Measurements from ENCODE around the gene TEX29. TPM values are rescaled to one million over a fixed set of nuclear protein-coding genes. Genes with fewer than 3 reads are reported as not detected.
A peak's percentile ranks its signal among the peaks of the same experiment; 100 is the strongest.

The TEX29 gene
- total RNA-seq, 2 experiments from 2014 or later = 0.51 to 0.80 TPM

- DNase-seq = no peak
- Mint-ChIP-seq H3K36me3 (peaks cover 46% of the 10 kb centered on the region), H3K4me1 (peaks cover 13% of the 10 kb centered on the region), H3K4me3 (no peak overlapping the region), H3K27me3 (no peaks in the 10 kb centered on the region), H3K9me3 (peaks cover 2% of the 10 kb centered on the region), H3K27ac (no peak overlapping the region)
- ATAC-seq (ENCODE audit: low read depth) = no peak
- POLR2A ChIA-PET = no interaction called here
Observed at GRCh38 chr13:111302045-111302726, 18.3 kb upstream of the TEX29 start.

- ATAC-seq (ENCODE audit: low read depth) (no peak), DNase-seq (no peak)
- peaks cover 13% of the 10 kb centered on the region for H3K4me1 Mint-ChIP-seq
- H3K9me3 Mint-ChIP-seq = peaks cover 2% of the 10 kb centered on the region
- peaks cover 53% of the 10 kb centered on the region for H3K36me3 Mint-ChIP-seq
- H3K27me3 Mint-ChIP-seq = no peaks in the 10 kb centered on the region
- POLR2A ChIA-PET = interaction anchor here (0.7 kb wide), 1 partner anchor 390 kb away, joined by 3 read pairs; no protein-coding TSS in a partner anchor
- no peak overlapping the region for H3K4me3 Mint-ChIP-seq
- no peak overlapping the region for H3K27ac Mint-ChIP-seq
Observed at GRCh38 chr13:111303559-111303958, 16.9 kb upstream of the TEX29 start.

GRCh38 chr13:111304041-111304544 lies 16.3 kb upstream of the TEX29 start:
- no peak for DNase-seq
- POLR2A ChIA-PET = interaction anchor here (0.7 kb wide), 1 partner anchor 391 kb away, joined by 3 read pairs; no protein-coding TSS in a partner anchor
- peaks cover 57% of the 10 kb centered on the region for H3K36me3 Mint-ChIP-seq
- ATAC-seq (ENCODE audit: low read depth) = no peak
- H3K27ac Mint-ChIP-seq = peak overlapping the region; percentile 80
- H3K27me3 Mint-ChIP-seq = no peaks in the 10 kb centered on the region
- peaks cover 13% of the 10 kb centered on the region for H3K4me1 Mint-ChIP-seq
- peaks cover 3% of the 10 kb centered on the region for H3K9me3 Mint-ChIP-seq
- H3K4me3 Mint-ChIP-seq = no peak overlapping the region

- peaks cover 13% of the 10 kb centered on the region for H3K4me1 Mint-ChIP-seq
- peak overlapping the region; percentile 80 for H3K27ac Mint-ChIP-seq
- H3K27me3 Mint-ChIP-seq = no peaks in the 10 kb centered on the region
- DNase-seq (no peak), ATAC-seq (ENCODE audit: low read depth) (no peak)
- peaks cover 63% of the 10 kb centered on the region for H3K36me3 Mint-ChIP-seq
- H3K9me3 Mint-ChIP-seq = peaks cover 3% of the 10 kb centered on the region
- POLR2A ChIA-PET = no interaction called here
- no peak overlapping the region for H3K4me3 Mint-ChIP-seq
Observed at GRCh38 chr13:111304603-111305289, 15.7 kb upstream of the TEX29 start.

GRCh38 chr13:111312944-111313590 lies 7.4 kb upstream of the TEX29 start:
- Mint-ChIP-seq H3K27me3 (no peaks in the 10 kb centered on the region), H3K4me1 (no peaks in the 10 kb centered on the region), H3K36me3 (peaks cover 42% of the 10 kb centered on the region), H3K4me3 (no peak overlapping the region), H3K9me3 (peaks cover 23% of the 10 kb centered on the region), H3K27ac (no peak overlapping the region)
- POLR2A ChIA-PET = no interaction called here
- ATAC-seq (ENCODE audit: low read depth) (no peak), DNase-seq (no peak)

GRCh38 chr13:111313911-111314425 lies 6.5 kb upstream of the TEX29 start:
- DNase-seq (no peak), ATAC-seq (ENCODE audit: low read depth) (no peak)
- POLR2A ChIA-PET = no interaction called here
- no peaks in the 10 kb centered on the region for H3K27me3 Mint-ChIP-seq
- H3K4me3 Mint-ChIP-seq = no peak overlapping the region
- H3K9me3 Mint-ChIP-seq = peaks cover 23% of the 10 kb centered on the region
- no peak overlapping the region for H3K27ac Mint-ChIP-seq
- no peaks in the 10 kb centered on the region for H3K4me1 Mint-ChIP-seq
- peaks cover 37% of the 10 kb centered on the region for H3K36me3 Mint-ChIP-seq

GRCh38 chr13:111314852-111315251 lies 5.6 kb upstream of the TEX29 start:
- POLR2A ChIA-PET = no interaction called here
- no peak for ATAC-seq (ENCODE audit: low read depth)
- Mint-ChIP-seq H3K36me3 (peaks cover 28% of the 10 kb centered on the region), H3K27me3 (no peaks in the 10 kb centered on the region), H3K9me3 (peaks cover 21% of the 10 kb centered on the region), H3K4me3 (no peak overlapping the region), H3K4me1 (no peaks in the 10 kb centered on the region), H3K27ac (no peak overlapping the region)
- no peak for DNase-seq

- no peaks in the 10 kb centered on the region for H3K27me3 Mint-ChIP-seq
- no peak overlapping the region for H3K27ac Mint-ChIP-seq
- DNase-seq (no peak), ATAC-seq (ENCODE audit: low read depth) (no peak)
- H3K36me3 Mint-ChIP-seq = peaks cover 22% of the 10 kb centered on the region
- H3K9me3 Mint-ChIP-seq = peaks cover 15% of the 10 kb centered on the region
- POLR2A ChIA-PET = no interaction called here
- no peaks in the 10 kb centered on the region for H3K4me1 Mint-ChIP-seq
- H3K4me3 Mint-ChIP-seq = no peak overlapping the region
Observed at GRCh38 chr13:111315347-111315995, 5.0 kb upstream of the TEX29 start.

GRCh38 chr13:111316161-111316730 lies 4.2 kb upstream of the TEX29 start:
- H3K4me1 Mint-ChIP-seq = no peaks in the 10 kb centered on the region
- H3K4me3 Mint-ChIP-seq = no peak overlapping the region
- peaks cover 7% of the 10 kb centered on the region for H3K9me3 Mint-ChIP-seq
- ATAC-seq (ENCODE audit: low read depth) (no peak), DNase-seq (no peak)
- POLR2A ChIA-PET = no interaction called here
- no peak overlapping the region for H3K27ac Mint-ChIP-seq
- peaks cover 15% of the 10 kb centered on the region for H3K36me3 Mint-ChIP-seq
- no peaks in the 10 kb centered on the region for H3K27me3 Mint-ChIP-seq

- POLR2A ChIA-PET = no interaction called here
- no peak for ATAC-seq (ENCODE audit: low read depth)
- no peak overlapping the region for H3K4me3 Mint-ChIP-seq
- no peak overlapping the region for H3K27ac Mint-ChIP-seq
- H3K36me3 Mint-ChIP-seq = peaks cover 7% of the 10 kb centered on the region
- H3K27me3 Mint-ChIP-seq = no peaks in the 10 kb centered on the region
- H3K9me3 Mint-ChIP-seq = peaks cover 3% of the 10 kb centered on the region
- DNase-seq = no peak
- H3K4me1 Mint-ChIP-seq = no peaks in the 10 kb centered on the region
Observed at GRCh38 chr13:111317042-111317550, 3.3 kb upstream of the TEX29 start.

GRCh38 chr13:111317571-111318345 lies 2.7 kb upstream of the TEX29 start:
- POLR2A ChIA-PET = no interaction called here

GRCh38 chr13:111318386-111318785 lies 2.1 kb upstream of the TEX29 start:
- no peaks in the 10 kb centered on the region for H3K9me3 Mint-ChIP-seq
- POLR2A ChIA-PET = no interaction called here
- no peaks in the 10 kb centered on the region for H3K27me3 Mint-ChIP-seq

More at GRCh38 chr13:111317571-111318345, 2.7 kb upstream of the TEX29 start:
- Mint-ChIP-seq H3K36me3 (peaks cover 4% of the 10 kb centered on the region), H3K4me1 (no peaks in the 10 kb centered on the region), H3K4me3 (no peak overlapping the region), H3K9me3 (no peaks in the 10 kb centered on the region), H3K27ac (no peak overlapping the region), H3K27me3 (no peaks in the 10 kb centered on the region)
- no peak for ATAC-seq (ENCODE audit: low read depth)
- DNase-seq = no peak

More at GRCh38 chr13:111318386-111318785, 2.1 kb upstream of the TEX29 start:
- Mint-ChIP-seq H3K36me3 (peaks cover 2% of the 10 kb centered on the region), H3K27ac (no peak overlapping the region), H3K4me1 (no peaks in the 10 kb centered on the region), H3K4me3 (no peak overlapping the region)
- ATAC-seq (ENCODE audit: low read depth) = no peak
- no peak for DNase-seq

All from activated naive CD8-positive, alpha-beta T cell treated with anti-CD3 and anti-CD28 coated beads, Interleukin-2, amount 10 ng/mL, durations not matched to agents 7 days and 5 days (primary cell).